DOHH2 (cell line): ENCODE data around the gene ZNF716.

Source experiments
- H3F3A ChIP-seq: fragments of 200-600 bp; sonication (generic), shearing (Covaris generic); 2 replicates; pipeline ENCODE4 v1.6.0; 2016; ENCODE audit warnings: antibody characterized with exemption, mild to moderate bottlenecking; ENCODE audit not compliant: control insufficient read depth, insufficient read depth
- H3K27ac ChIP-seq: fragments of 200-600 bp; sonication (generic); 2 replicates; pipeline ENCODE4 v1.5.1; 2014; ENCODE audit warnings: low read depth, mild to moderate bottlenecking, low read length, moderate library complexity
- H3K27me3 ChIP-seq: fragments of 200-600 bp; sonication (generic); 2 replicates; pipeline ENCODE4 v1.6.1; 2014; ENCODE audit warnings: mild to moderate bottlenecking, low read length, mixed read lengths; ENCODE audit not compliant: control insufficient read depth
- H3K36me3 ChIP-seq: fragments of 200-600 bp; sonication (generic); 2 replicates; pipeline ENCODE4 v1.6.1; 2014; ENCODE audit warnings: mild to moderate bottlenecking, low read length, moderate library complexity, mixed read lengths; ENCODE audit not compliant: control insufficient read depth
- H3K4me1 ChIP-seq: fragments of 200-600 bp; sonication (generic); 2 replicates; pipeline ENCODE4 v1.6.1; 2014; ENCODE audit warnings: mild to moderate bottlenecking, low read length, mixed read lengths; ENCODE audit not compliant: control insufficient read depth
- H3K4me2 ChIP-seq: fragments of 200-600 bp; sonication (generic); 2 replicates; pipeline ENCODE4 v1.6.0; 2014; ENCODE audit warnings: mild to moderate bottlenecking, low read length, moderate library complexity
- H3K4me3 ChIP-seq: fragments of 200-600 bp; sonication (generic); 2 replicates; pipeline ENCODE4 v1.5.1; 2014; ENCODE audit warnings: mild to moderate bottlenecking, low read length, mixed read lengths
- H3K79me2 ChIP-seq: fragments of 200-600 bp; sonication (generic); 2 replicates; pipeline ENCODE4 v1.6.1; 2014; ENCODE audit warnings: mild to moderate bottlenecking, low read length, mixed read lengths; ENCODE audit not compliant: control insufficient read depth
- H3K9me2 ChIP-seq: fragments of 200-600 bp; sonication (generic); replicated peaks from 2 replicates; pipeline ENCODE4 v1.6.1; 2014; ENCODE audit warnings: mild to moderate bottlenecking, low read length, mixed read lengths; ENCODE audit not compliant: control insufficient read depth
- H3K9me3 ChIP-seq: fragments of 200-600 bp; sonication (generic); 2 replicates; pipeline ENCODE4 v1.6.1; 2014; ENCODE audit warnings: antibody characterized with exemption, low read length, mixed read lengths; ENCODE audit not compliant: control insufficient read depth, insufficient read depth
- H4K20me1 ChIP-seq: fragments of 200-600 bp; sonication (generic); 2 replicates; pipeline ENCODE4 v1.6.0; 2014; ENCODE audit warnings: low read depth, mild to moderate bottlenecking, antibody characterized with exemption, low read length, moderate library complexity; ENCODE audit not compliant: control insufficient read depth, insufficient read depth
- CTCF ChIP-seq: fragments of 200-600 bp; sonication (generic); IDR thresholded peaks from one replicate; pipeline ENCODE4 v1.5.1; 2014; ENCODE audit warnings: antibody characterized with exemption, mild to moderate bottlenecking, low read depth, low read length; ENCODE audit not compliant: poor library complexity, severe bottlenecking
- EZH2phosphoT487 ChIP-seq: fragments of 200-600 bp; sonication (generic); IDR thresholded peaks from 2 replicates; pipeline ENCODE4 v1.6.1; 2017; ENCODE audit warnings: borderline replicate concordance, mild to moderate bottlenecking, antibody characterized with exemption, low read length, moderate library complexity, mixed read lengths

Gene ZNF716

GRCh38 chr7:57404343-57404966 lies 45.5 kb upstream of the ZNF716 start:
- Histone ChIP-seq H3K4me1 (no peaks in the 10 kb centered on the region), H3K9me3 (peaks cover 40% of the 10 kb centered on the region), H4K20me1 (no peaks in the 10 kb centered on the region), H3K27ac (no peak overlapping the region), H3K4me2 (no peak overlapping the region), H3K4me3 (no peak overlapping the region), H3K36me3 (no peaks in the 10 kb centered on the region), H3K79me2 (no peaks in the 10 kb centered on the region), H3K9me2 (no peaks in the 10 kb centered on the region), H3K27me3 (no peaks in the 10 kb centered on the region), H3F3A (no peaks in the 10 kb centered on the region)
- TF ChIP-seq CTCF (no peak), EZH2phosphoT487 (no peak)

- no peak overlapping the region for H3K27ac ChIP-seq
- H3K36me3 ChIP-seq = no peaks in the 10 kb centered on the region
- no peaks in the 10 kb centered on the region for H3K9me2 ChIP-seq
- no peak overlapping the region for H3K4me3 ChIP-seq
- H3F3A ChIP-seq = no peaks in the 10 kb centered on the region
- H3K27me3 ChIP-seq = no peaks in the 10 kb centered on the region
- H3K9me3 ChIP-seq = peaks cover 37% of the 10 kb centered on the region
- H4K20me1 ChIP-seq = no peaks in the 10 kb centered on the region
- no peaks in the 10 kb centered on the region for H3K79me2 ChIP-seq
- no peak for TF ChIP-seq CTCF
- no peak for TF ChIP-seq EZH2phosphoT487
- H3K4me1 ChIP-seq = no peaks in the 10 kb centered on the region
- no peak overlapping the region for H3K4me2 ChIP-seq
Observed at GRCh38 chr7:57404967-57405421, 45.0 kb upstream of the ZNF716 start.

GRCh38 chr7:57407125-57407524 lies 42.9 kb upstream of the ZNF716 start:
- Histone ChIP-seq H3F3A (no peaks in the 10 kb centered on the region), H3K27me3 (no peaks in the 10 kb centered on the region), H3K36me3 (no peaks in the 10 kb centered on the region), H3K4me1 (no peaks in the 10 kb centered on the region), H3K4me3 (no peak overlapping the region), H3K9me2 (no peaks in the 10 kb centered on the region), H3K4me2 (no peak overlapping the region), H3K79me2 (no peaks in the 10 kb centered on the region), H4K20me1 (no peaks in the 10 kb centered on the region), H3K27ac (no peak overlapping the region), H3K9me3 (peaks cover 28% of the 10 kb centered on the region; the same call in 1 of the 2 replicates)
- no peak for TF ChIP-seq EZH2phosphoT487
- no peak for TF ChIP-seq CTCF
